Measurements from ENCODE around the gene PIK3C2A. TPM values are rescaled to one million over a fixed set of nuclear protein-coding genes. Genes with fewer than 3 reads are reported as not detected.

PIK3C2A gene, protein sequence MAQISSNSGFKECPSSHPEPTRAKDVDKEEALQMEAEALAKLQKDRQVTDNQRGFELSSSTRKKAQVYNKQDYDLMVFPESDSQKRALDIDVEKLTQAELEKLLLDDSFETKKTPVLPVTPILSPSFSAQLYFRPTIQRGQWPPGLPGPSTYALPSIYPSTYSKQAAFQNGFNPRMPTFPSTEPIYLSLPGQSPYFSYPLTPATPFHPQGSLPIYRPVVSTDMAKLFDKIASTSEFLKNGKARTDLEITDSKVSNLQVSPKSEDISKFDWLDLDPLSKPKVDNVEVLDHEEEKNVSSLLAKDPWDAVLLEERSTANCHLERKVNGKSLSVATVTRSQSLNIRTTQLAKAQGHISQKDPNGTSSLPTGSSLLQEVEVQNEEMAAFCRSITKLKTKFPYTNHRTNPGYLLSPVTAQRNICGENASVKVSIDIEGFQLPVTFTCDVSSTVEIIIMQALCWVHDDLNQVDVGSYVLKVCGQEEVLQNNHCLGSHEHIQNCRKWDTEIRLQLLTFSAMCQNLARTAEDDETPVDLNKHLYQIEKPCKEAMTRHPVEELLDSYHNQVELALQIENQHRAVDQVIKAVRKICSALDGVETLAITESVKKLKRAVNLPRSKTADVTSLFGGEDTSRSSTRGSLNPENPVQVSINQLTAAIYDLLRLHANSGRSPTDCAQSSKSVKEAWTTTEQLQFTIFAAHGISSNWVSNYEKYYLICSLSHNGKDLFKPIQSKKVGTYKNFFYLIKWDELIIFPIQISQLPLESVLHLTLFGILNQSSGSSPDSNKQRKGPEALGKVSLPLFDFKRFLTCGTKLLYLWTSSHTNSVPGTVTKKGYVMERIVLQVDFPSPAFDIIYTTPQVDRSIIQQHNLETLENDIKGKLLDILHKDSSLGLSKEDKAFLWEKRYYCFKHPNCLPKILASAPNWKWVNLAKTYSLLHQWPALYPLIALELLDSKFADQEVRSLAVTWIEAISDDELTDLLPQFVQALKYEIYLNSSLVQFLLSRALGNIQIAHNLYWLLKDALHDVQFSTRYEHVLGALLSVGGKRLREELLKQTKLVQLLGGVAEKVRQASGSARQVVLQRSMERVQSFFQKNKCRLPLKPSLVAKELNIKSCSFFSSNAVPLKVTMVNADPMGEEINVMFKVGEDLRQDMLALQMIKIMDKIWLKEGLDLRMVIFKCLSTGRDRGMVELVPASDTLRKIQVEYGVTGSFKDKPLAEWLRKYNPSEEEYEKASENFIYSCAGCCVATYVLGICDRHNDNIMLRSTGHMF (N-terminal part only)
- total RNA-seq = 107 TPM
- polyA plus RNA-seq (ENCODE audit: insufficient read depth, low read depth, low replicate concordance) = 9.8 TPM
- long read RNA-seq, donor 1 = 0 reads
- long read RNA-seq, donor 2 = 0 reads
- long read RNA-seq, donor 3 = 0 reads
- long read RNA-seq, donor 4, full-length matches to known transcripts = 1 of 6 reads
- long read RNA-seq, donor 4, partial matches to known transcripts = 5 of 6 reads
- long read RNA-seq, donor 4, other reads (novel, unspliced or antisense) = 0 of 6 reads
- long read RNA-seq, donor 5 = 0 reads
- long read RNA-seq, donor 6, partial matches to known transcripts = 10 of 10 reads
- long read RNA-seq, donor 6, other reads (novel, unspliced or antisense) = 0 of 10 reads
- long read RNA-seq, donor 7, partial matches to known transcripts = 8 of 17 reads
- long read RNA-seq, donor 7, other reads (novel, unspliced or antisense) = 9 of 17 reads
- long read RNA-seq, donor 8 = 0 reads
- long read RNA-seq, donor 9 = 0 reads
- long read RNA-seq, donor 10 = 0 reads

DNA sequence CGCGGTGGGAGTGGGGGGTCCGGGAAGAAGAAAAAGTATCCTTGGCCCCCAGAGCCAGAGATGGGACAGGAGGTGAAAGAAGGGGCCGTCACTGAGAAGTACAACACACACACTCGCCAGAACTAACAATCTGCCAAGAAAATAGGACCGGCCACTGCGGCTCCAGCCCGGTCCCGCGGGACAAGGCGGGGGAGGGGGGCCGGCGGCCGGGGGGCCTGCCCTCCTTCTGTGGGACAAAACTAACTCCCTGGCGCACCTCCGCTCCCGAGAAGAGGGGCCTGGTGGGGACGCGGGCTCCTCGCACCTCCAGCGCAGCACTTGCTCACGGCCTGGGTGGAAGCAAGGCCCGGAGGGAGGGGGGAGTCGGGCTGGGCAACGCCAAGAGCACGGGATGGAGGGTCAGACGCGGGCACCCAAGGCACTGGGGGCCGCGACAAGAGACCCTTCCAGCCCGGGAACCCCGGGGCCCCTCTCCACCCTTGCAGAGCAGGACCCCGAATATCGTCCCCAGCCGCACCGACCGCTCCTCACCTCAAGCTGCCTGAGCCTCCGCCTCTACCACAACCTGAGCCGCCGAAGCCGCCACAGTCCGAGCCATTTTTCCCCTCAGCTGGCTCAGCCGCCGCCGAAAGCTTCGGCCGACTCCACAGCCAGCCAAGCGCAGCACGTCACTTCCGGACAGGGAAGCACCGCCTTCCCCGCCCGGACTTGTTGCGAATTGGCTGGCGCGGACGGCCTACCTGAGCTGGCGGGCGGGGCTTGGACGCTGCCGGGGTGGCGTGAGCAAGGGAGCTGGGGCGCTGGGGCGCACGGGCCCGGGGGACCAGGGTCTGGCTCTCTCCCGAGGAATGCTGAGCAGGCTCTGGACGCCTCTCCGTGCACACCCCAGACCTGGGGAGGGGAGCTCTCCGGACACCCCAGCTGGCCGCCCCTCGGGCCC lies at the start of gene PIK3C2A:
TSS of gene PIK3C2A (minus strand) at position 670 of the 940 bp plus-strand sequence. CDS start 38,245 bp downstream, outside the sequence.
- peaks cover 2 to 3% (median 3%) of the 10 kb centered on the region in 3 donors for H3K4me1 ChIP-seq (ENCODE audit: control insufficient read depth in 2 of 3, insufficient read depth in 2 of 3, low read depth in 1 of 3, low read length in 3 of 3)

DNA sequence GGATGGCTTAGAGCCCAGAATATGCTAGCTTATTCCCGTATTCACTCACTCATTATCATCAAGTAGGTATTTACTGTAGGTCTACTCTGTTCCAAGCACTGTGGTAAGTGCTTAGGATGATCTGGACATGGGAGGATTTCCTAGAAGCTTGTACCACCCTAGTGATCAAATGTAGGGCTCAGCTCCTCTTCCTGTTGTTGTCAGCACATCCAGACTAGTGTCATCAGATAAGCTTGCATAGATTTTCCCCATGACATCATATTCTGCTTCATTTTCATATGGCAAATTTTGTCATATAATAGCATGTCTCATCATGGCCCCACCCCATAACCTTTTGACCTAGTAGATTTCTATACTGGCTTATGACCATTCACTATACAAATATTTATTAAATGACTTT lies 49.4 kb upstream of the PIK3C2A start:
- Histone ChIP-seq H3K9ac (ENCODE audit: low read length in 3 of 3) (no peak overlapping the region), H3K4me1 (ENCODE audit: control insufficient read depth in 2 of 3, insufficient read depth in 2 of 3, low read depth in 1 of 3, low read length in 3 of 3) (no peaks in the 10 kb centered on the region), H3K9me3 (ENCODE audit: control insufficient read depth in 2 of 3, insufficient read depth in 1 of 3, low read length in 3 of 3) (no peaks in the 10 kb centered on the region), H3K36me3 (ENCODE audit: control insufficient read depth in 2 of 3, insufficient read depth in 3 of 3, low read length in 3 of 3) (no peaks in the 10 kb centered on the region), H3K27me3 (ENCODE audit: control insufficient read depth, insufficient read depth, low read length) (no peaks in the 10 kb centered on the region), H3K4me3 (ENCODE audit: low read length in 3 of 3) (no peak overlapping the region), H3K27ac (ENCODE audit: low read depth in 2 of 2, low read length in 2 of 2) (no peak overlapping the region)
- FAIRE-seq (no peak), DNase-seq (no peak)
- TF ChIP-seq, protein P1, sequence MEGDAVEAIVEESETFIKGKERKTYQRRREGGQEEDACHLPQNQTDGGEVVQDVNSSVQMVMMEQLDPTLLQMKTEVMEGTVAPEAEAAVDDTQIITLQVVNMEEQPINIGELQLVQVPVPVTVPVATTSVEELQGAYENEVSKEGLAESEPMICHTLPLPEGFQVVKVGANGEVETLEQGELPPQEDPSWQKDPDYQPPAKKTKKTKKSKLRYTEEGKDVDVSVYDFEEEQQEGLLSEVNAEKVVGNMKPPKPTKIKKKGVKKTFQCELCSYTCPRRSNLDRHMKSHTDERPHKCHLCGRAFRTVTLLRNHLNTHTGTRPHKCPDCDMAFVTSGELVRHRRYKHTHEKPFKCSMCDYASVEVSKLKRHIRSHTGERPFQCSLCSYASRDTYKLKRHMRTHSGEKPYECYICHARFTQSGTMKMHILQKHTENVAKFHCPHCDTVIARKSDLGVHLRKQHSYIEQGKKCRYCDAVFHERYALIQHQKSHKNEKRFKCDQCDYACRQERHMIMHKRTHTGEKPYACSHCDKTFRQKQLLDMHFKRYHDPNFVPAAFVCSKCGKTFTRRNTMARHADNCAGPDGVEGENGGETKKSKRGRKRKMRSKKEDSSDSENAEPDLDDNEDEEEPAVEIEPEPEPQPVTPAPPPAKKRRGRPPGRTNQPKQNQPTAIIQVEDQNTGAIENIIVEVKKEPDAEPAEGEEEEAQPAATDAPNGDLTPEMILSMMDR (IDR thresholded peaks at IDR 0.05; ENCODE audit: borderline replicate concordance, extremely low read depth, insufficient read depth) = no peak
- intact Hi-C loops (cut with DNase I) = no loop called here

More for the DNA sequence above, at the start of gene PIK3C2A:
- intact Hi-C loops (cut with DNase I) = no loop called here
- H3K36me3 ChIP-seq (ENCODE audit: control insufficient read depth in 2 of 3, insufficient read depth in 3 of 3, low read length in 3 of 3) = no peaks in the 10 kb centered on the region
- H3K27me3 ChIP-seq (ENCODE audit: control insufficient read depth, insufficient read depth, low read length) = no peaks in the 10 kb centered on the region
- no peaks in the 10 kb centered on the region for H3K9me3 ChIP-seq (ENCODE audit: control insufficient read depth in 2 of 3, insufficient read depth in 1 of 3, low read length in 3 of 3)
- DNase-seq (peak; percentile 96 to 99 (median 99)), FAIRE-seq (no peak)
- peak within 1 kb of the TSS; percentile 87 to 90 (median 87) for H3K9ac ChIP-seq (ENCODE audit: low read length in 3 of 3)
- peak within 1 kb of the TSS; percentile 67 to 91 (median 87) for H3K4me3 ChIP-seq (ENCODE audit: low read length in 3 of 3)
- H3K27ac ChIP-seq (ENCODE audit: low read depth in 2 of 2, low read length in 2 of 2) = peak within 1 kb of the TSS; percentile 94 to 97
- TF ChIP-seq, protein P1 (IDR thresholded peaks at IDR 0.05; ENCODE audit: borderline replicate concordance, extremely low read depth, insufficient read depth) = no peak

Measured in kidney (tissue), 22 donors.